Motor neuron (in vitro differentiated cells): ENCODE results near the gene ZNF519. TPM values are rescaled to one million over a fixed set of nuclear protein-coding genes. Genes with fewer than 3 reads are reported as not detected.

Source experiments
- ATAC-seq, 8 experiments: fragments of 200-7000 bp; cut with Tn5 transposase; replicated peaks in 6 of 8; 2 replicates each; pipeline ENCODE4 v1.8.0; 2021; ENCODE audit warnings: mild to moderate bottlenecking in 8 of 8, moderate library complexity in 8 of 8
- H3K27ac ChIP-seq, 2 donors: fragments of 250-450 bp; sonication (Bioruptor Pico); 2 replicates each; pipeline ENCODE4 v1.9.0; 2021; ENCODE audit warnings: antibody characterized with exemption in 2 of 2, mild to moderate bottlenecking in 2 of 2, moderate library complexity in 1 of 2
- H3K4me1 ChIP-seq, 2 donors: fragments of 250-450 bp; sonication (Bioruptor Pico); replicated peaks in 1 of 2; 2 replicates each; pipeline ENCODE4 v1.6.1; 2021; ENCODE audit warnings: antibody characterized with exemption in 2 of 2, mild to moderate bottlenecking in 2 of 2, moderate library complexity in 1 of 2
- H3K4me3 ChIP-seq, 5 donors: fragments of 250-450 bp; sonication (Bioruptor Pico); 2 replicates each; pipeline ENCODE4 v1.9.0; 2021; ENCODE audit warnings: antibody characterized with exemption in 5 of 5, mild to moderate bottlenecking in 5 of 5, moderate library complexity in 4 of 5
- WGBS, 10 experiments: fragments of 450-650 bp; shearing (Covaris generic); methylation state at CpG; one replicate each; pipeline ENCODE4 v1.0.0; 2022; 5-methylcytosine and 5-hydroxymethylcytosine counted together
- in situ Hi-C, 9 experiments: fragments of 400-800 bp; cut with MboI; loops; one replicate each; pipeline ENCODE4 v1.15.0; 2021; ENCODE audit warnings: low sequenced_read_pairs in 9 of 9, low pct_unique_long_range_greater_than_20kb in 2 of 9; ENCODE audit not compliant: unreplicated experiment in 9 of 9
- total RNA-seq, 8 experiments: library from RNA; unstranded; fragments of 300-600 nt; gene quantifications; 2 replicates each; pipeline versions ENCODE4 v1.2.3 to v1.2.4, GENCODE V29; 2022

The ZNF519 gene
- total RNA-seq, 8 experiments from 2014 or later, result 1.4 to 21.4 (median 10.8) TPM

- Histone ChIP-seq H3K27ac (no peak overlapping the region), H3K4me3 (no peak overlapping the region), H3K4me1 (no peaks in the 10 kb centered on the region)
- in situ Hi-C loops, result loop anchor here in 1 of 9 experiments (25.0 kb wide), 1 partner anchor 112 kb away; no protein-coding TSS in a partner anchor
- WGBS, 10 experiments, result 71 to 100% (median 86%) methylated on average over 2 to 5 of the region's 5 CpGs; no CpG with 5 or more reads in 4 of the 10 experiments
- peak in 2 of 8 experiments; percentile 36 to 39 for ATAC-seq
These were observed 58.0 kb downstream of the ZNF519 start for GRCh38 chr18:14074187-14074586.

- in situ Hi-C loops, result loop anchor here in 1 of 9 experiments (25.0 kb wide), 1 partner anchor 91 kb away; no protein-coding TSS in a partner anchor
- no peaks in the 10 kb centered on the region for H3K4me1 ChIP-seq
- WGBS, 10 experiments, result 0 to 100% (median 84%) methylated on average over 1 to 4 of the region's 4 CpGs; no CpG with 5 or more reads in 2 of the 10 experiments
- no peak overlapping the region for H3K27ac ChIP-seq
- H3K4me3 ChIP-seq, result no peak overlapping the region
- ATAC-seq, result no peak
These were observed 78.6 kb downstream of the ZNF519 start for GRCh38 chr18:14053661-14054060.

Other genes starting within 250 kb of the ZNF519 start
- gene MC2R, start 216.9 kb downstream of the ZNF519 start, total RNA-seq, result under 1 TPM in 4 of 8 experiments, not detected in 4; 0.05 to 0.52 (median 0.16) TPM